HEK293 (cell line): Measurements from ENCODE around the gene KCNJ8.

Experiments
- CTCF ChIA-PET: fragments of 350-600 bp; formaldehyde crosslinking; extraction: SDS; loops from one replicate; lab custom pipeline; 2021; ENCODE audit warnings: antibody characterized with exemption; lab: Yijun Ruan, JAX
- POLR2A ChIA-PET: fragments of 300-600 bp; formaldehyde crosslinking; extraction: SDS; loops from one replicate; lab custom pipeline; 2020; ENCODE audit warnings: antibody characterized with exemption, inconsistent platforms; lab: Yijun Ruan, JAX
- H3K27ac ChIP-seq: fragments of 200-500 bp; sonication (Bioruptor generic); 2 replicates; pipeline ENCODE4 v1.5.1; 2014; ENCODE audit warnings: low read depth, low read length, control low read depth, inconsistent platforms; ENCODE audit errors: extremely low read depth
- H3K36me3 ChIP-seq, 2 experiments: fragments of 200-500 bp in 1 of 2; sonication (Bioruptor generic) in 1 of 2; 1 replicate in 1 of 2; 2 replicates in 1 of 2; pipeline ENCODE4 v1.5.1; 2014 to 2017; ENCODE audit warnings: inconsistent platforms in 2 of 2, low read length in 2 of 2; ENCODE audit not compliant: control insufficient read depth in 2 of 2, insufficient read depth in 1 of 2
- H3K4me1 ChIP-seq: fragments of 200-500 bp; sonication (Bioruptor generic); 2 replicates; pipeline ENCODE4 v1.5.1; 2014; ENCODE audit warnings: mild to moderate bottlenecking, low read length, inconsistent platforms; ENCODE audit not compliant: control insufficient read depth, insufficient read depth
- H3K4me3 ChIP-seq: 2 replicates; pipeline ENCODE4 v1.5.1; 2011; ENCODE audit warnings: low read depth, mild to moderate bottlenecking, control low read depth, low read length, moderate library complexity
- H3K9me3 ChIP-seq: fragments of 200-500 bp; sonication (Bioruptor generic); 2 replicates; pipeline ENCODE4 v1.5.1; 2014; ENCODE audit warnings: low read depth, low read length, inconsistent platforms; ENCODE audit not compliant: control insufficient read depth, insufficient read depth
- AEBP2 ChIP-seq: fragments of 450-650 bp; formaldehyde crosslinking; IDR thresholded peaks from 2 replicates; pipeline ENCODE4 v1.5.1; 2016; ENCODE audit warnings: missing biosample characterization, missing genetic modification characterization, borderline replicate concordance
- GLI4 ChIP-seq: fragments of 450-650 bp; formaldehyde crosslinking; IDR thresholded peaks from 2 replicates; pipeline ENCODE4 v1.5.1; 2016; ENCODE audit warnings: missing biosample characterization, missing genetic modification characterization
- PBX3 ChIP-seq: sonication (generic); formaldehyde crosslinking; IDR thresholded peaks from 2 replicates; pipeline ENCODE4 v1.8.1; 2022; ENCODE audit warnings: mild to moderate bottlenecking, moderate library complexity, missing genetic modification reagents
- TRIM28 ChIP-seq: IDR thresholded peaks from 2 replicates; pipeline ENCODE4 v1.6.1; 2011; ENCODE audit warnings: low read length, control low read depth, borderline replicate concordance
- ZBTB11 ChIP-seq: fragments of 450-650 bp; formaldehyde crosslinking; conservative IDR thresholded peaks from 2 replicates; pipeline ENCODE4 v1.5.1; 2016; ENCODE audit warnings: low read depth, missing biosample characterization, missing genetic modification characterization
- ZFP37 ChIP-seq: fragments of 450-650 bp; formaldehyde crosslinking; IDR thresholded peaks from 2 replicates; pipeline ENCODE4 v1.5.1; 2016; ENCODE audit warnings: missing biosample characterization, missing genetic modification characterization
- ZNF140 ChIP-seq: fragments of 450-650 bp; formaldehyde crosslinking; IDR thresholded peaks from 2 replicates; pipeline ENCODE4 v1.5.1; 2016; ENCODE audit warnings: missing biosample characterization, missing genetic modification characterization
- ZNF16 ChIP-seq: fragments of 450-650 bp; formaldehyde crosslinking; IDR thresholded peaks from 2 replicates; pipeline ENCODE4 v1.5.1; 2016; ENCODE audit warnings: low read depth, missing biosample characterization, missing genetic modification characterization
- ZNF18 ChIP-seq: fragments of 450-650 bp; formaldehyde crosslinking; IDR thresholded peaks from 2 replicates; pipeline ENCODE4 v1.5.1; 2016; ENCODE audit warnings: missing biosample characterization, missing genetic modification characterization
- ZNF184 ChIP-seq: fragments of 450-650 bp; IDR thresholded peaks from 2 replicates; pipeline ENCODE4 v1.5.1; 2018; ENCODE audit warnings: missing biosample characterization, mild to moderate bottlenecking, missing genetic modification characterization
- ZNF23 ChIP-seq: fragments of 450-650 bp; formaldehyde crosslinking; IDR thresholded peaks from 2 replicates; pipeline ENCODE4 v1.5.1; 2016; ENCODE audit warnings: missing biosample characterization, missing genetic modification characterization, borderline replicate concordance
- ZNF274 ChIP-seq, 2 experiments: fragments of 200-500 bp in 1 of 2; fragments of 450-650 bp in 1 of 2; sonication (Bioruptor generic) in 1 of 2; formaldehyde crosslinking in 1 of 2; IDR thresholded peaks; 2 replicates each; pipeline versions ENCODE4 v1.5.1 to v1.6.1; 2014 to 2016; ENCODE audit warnings: borderline replicate concordance in 1 of 2, inconsistent platforms in 1 of 2, low read length in 1 of 2, missing biosample characterization in 1 of 2, missing genetic modification characterization in 1 of 2
- ZNF292 ChIP-seq: fragments of 450-650 bp; formaldehyde crosslinking; IDR thresholded peaks from 2 replicates; pipeline ENCODE4 v1.5.1; 2016; ENCODE audit warnings: low read depth, missing biosample characterization, missing genetic modification characterization, borderline replicate concordance
- ZNF404 ChIP-seq: fragments of 450-650 bp; formaldehyde crosslinking; IDR thresholded peaks from 2 replicates; pipeline ENCODE4 v1.5.1; 2017; ENCODE audit warnings: missing biosample characterization, missing genetic modification characterization
- ZNF571 ChIP-seq: fragments of 450-650 bp; formaldehyde crosslinking; IDR thresholded peaks from 2 replicates; pipeline ENCODE4 v1.5.0; 2017; ENCODE audit warnings: missing biosample characterization, missing genetic modification characterization
- ZSCAN23 ChIP-seq: fragments of 450-650 bp; formaldehyde crosslinking; IDR thresholded peaks from 2 replicates; pipeline ENCODE4 v1.5.1; 2016; ENCODE audit warnings: missing biosample characterization, missing genetic modification characterization
- TF ChIP-seq, protein P1 (sequence below): fragments of 450-650 bp; formaldehyde crosslinking; IDR thresholded peaks from 2 replicates; pipeline ENCODE4 v1.5.1; 2016; ENCODE audit warnings: missing biosample characterization, missing genetic modification characterization
- TF ChIP-seq, protein P2 (sequence below): fragments of 450-650 bp; formaldehyde crosslinking; IDR thresholded peaks from 2 replicates; pipeline ENCODE4 v1.5.1; 2017; ENCODE audit warnings: missing biosample characterization, missing genetic modification characterization

The KCNJ8 gene

GRCh38 chr12:21769307-21769706 is 5.2 kb downstream of the KCNJ8 start:
- H3K9me3 ChIP-seq: no peaks in the 10 kb centered on the region
- H3K36me3 ChIP-seq: peaks cover 4 to 70% of the 10 kb centered on the region in 2 experiments; a peak in 2 of 3 replicates
- H3K4me1 ChIP-seq: no peaks in the 10 kb centered on the region
- ChIA-PET POLR2A (no interaction called here), CTCF (interaction anchor here (0.6 kb wide), 1 partner anchor 378 kb away, joined by 3 read pairs; no protein-coding TSS in a partner anchor)
- no peak overlapping the region for H3K4me3 ChIP-seq
- no peak for TF ChIP-seq ZNF18 (tag by site-specific recombination)
- TF ChIP-seq ZNF292 (tag by site-specific recombination): no peak
- TF ChIP-seq ZNF404 (tag by site-specific recombination): no peak
- TF ChIP-seq ZBTB11 (tag by site-specific recombination): no peak
- no peak for TF ChIP-seq ZSCAN23 (tag by site-specific recombination)
- no peak for TF ChIP-seq ZNF184 (tag by site-specific recombination)
- TF ChIP-seq, protein P1, sequence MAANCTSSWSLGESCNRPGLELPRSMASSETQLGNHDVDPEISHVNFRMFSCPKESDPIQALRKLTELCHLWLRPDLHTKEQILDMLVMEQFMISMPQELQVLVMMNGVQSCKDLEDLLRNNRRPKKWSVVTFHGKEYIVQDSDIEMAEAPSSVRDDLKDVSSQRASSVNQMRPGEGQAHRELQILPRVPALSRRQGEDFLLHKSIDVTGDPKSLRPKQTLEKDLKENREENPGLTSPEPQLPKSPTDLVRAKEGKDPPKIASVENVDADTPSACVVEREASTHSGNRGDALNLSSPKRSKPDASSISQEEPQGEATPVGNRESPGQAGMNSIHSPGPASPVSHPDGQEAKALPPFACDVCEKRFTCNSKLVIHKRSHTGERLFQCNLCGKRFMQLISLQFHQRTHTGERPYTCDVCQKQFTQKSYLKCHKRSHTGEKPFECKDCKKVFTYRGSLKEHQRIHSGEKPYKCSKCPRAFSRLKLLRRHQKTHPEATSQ: no peak
- no peak for TF ChIP-seq ZNF274 (IDR thresholded peaks at IDR 0.05; ENCODE audit: low read length)
- no peak for TF ChIP-seq ZNF274 (tag by site-specific recombination; IDR thresholded peaks at IDR 0.05; ENCODE audit: borderline replicate concordance)
- TF ChIP-seq ZNF140 (tag by site-specific recombination): no peak
- TF ChIP-seq GLI4 (tag by site-specific recombination): no peak
- no peak for TF ChIP-seq ZNF16
- TF ChIP-seq ZFP37 (tag by site-specific recombination): no peak
- no peak for TF ChIP-seq PBX3 (CRISPR knock-in tag)
- TF ChIP-seq TRIM28: no peak
- no peak overlapping the region for H3K27ac ChIP-seq

- TF ChIP-seq, protein P2, sequence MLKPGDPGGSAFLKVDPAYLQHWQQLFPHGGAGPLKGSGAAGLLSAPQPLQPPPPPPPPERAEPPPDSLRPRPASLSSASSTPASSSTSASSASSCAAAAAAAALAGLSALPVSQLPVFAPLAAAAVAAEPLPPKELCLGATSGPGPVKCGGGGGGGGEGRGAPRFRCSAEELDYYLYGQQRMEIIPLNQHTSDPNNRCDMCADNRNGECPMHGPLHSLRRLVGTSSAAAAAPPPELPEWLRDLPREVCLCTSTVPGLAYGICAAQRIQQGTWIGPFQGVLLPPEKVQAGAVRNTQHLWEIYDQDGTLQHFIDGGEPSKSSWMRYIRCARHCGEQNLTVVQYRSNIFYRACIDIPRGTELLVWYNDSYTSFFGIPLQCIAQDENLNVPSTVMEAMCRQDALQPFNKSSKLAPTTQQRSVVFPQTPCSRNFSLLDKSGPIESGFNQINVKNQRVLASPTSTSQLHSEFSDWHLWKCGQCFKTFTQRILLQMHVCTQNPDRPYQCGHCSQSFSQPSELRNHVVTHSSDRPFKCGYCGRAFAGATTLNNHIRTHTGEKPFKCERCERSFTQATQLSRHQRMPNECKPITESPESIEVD (tag by site-specific recombination): no peak
- TF ChIP-seq ZNF23 (tag by site-specific recombination) (no peak), AEBP2 (no peak), ZNF571 (tag by site-specific recombination) (no peak)
- Histone ChIP-seq H3K4me3 (no peak overlapping the region), H3K27ac (no peak overlapping the region), H3K36me3 (peaks cover 0 to 61% of the 10 kb centered on the region in 2 experiments; a peak in 1 of 3 replicates), H3K9me3 (no peaks in the 10 kb centered on the region), H3K4me1 (no peaks in the 10 kb centered on the region)
- ChIA-PET CTCF (interaction anchor here (0.6 kb wide), 1 partner anchor 69 kb away, joined by 4 read pairs; no protein-coding TSS in a partner anchor), POLR2A (interaction anchor here (0.7 kb wide), 1 partner anchor 10 kb away, joined by 7 read pairs; no protein-coding TSS in a partner anchor)
Measured at GRCh38 chr12:21766403-21766802, 8.1 kb downstream of the KCNJ8 start.
